ENCODE data around the gene MRPL52. TPM values are rescaled to one million over a fixed set of nuclear protein-coding genes. Genes with fewer than 3 reads are reported as not detected.

Gene MRPL52
- total and polyA plus RNA-seq, 12 donors = 90.1 to 300 (median 113) TPM

- intact Hi-C loops (cut with DNase I) = no loop called here
- ATAC-seq (no peak), DNase-seq (no peak)
- H3K4me1 ChIP-seq = peaks cover 0 to 31% (median 7%) of the 10 kb centered on the region in 9 donors
- H3K27me3 ChIP-seq = peaks cover 0 to 10% (median 3%) of the 10 kb centered on the region in 7 donors
- no peaks in the 10 kb centered on the region for H3K9me3 ChIP-seq
- 88 to 93% methylated on average over 7 of the region's 7 CpGs for WGBS, 2 donors
- TF ChIP-seq CTCF (IDR thresholded peaks at IDR 0.05) = no peak
- H3K36me3 ChIP-seq = peaks cover 0 to 7% (median 0%) of the 10 kb centered on the region in 9 donors
- H3K4me3 ChIP-seq = no peak overlapping the region
- no peak overlapping the region for H3K27ac ChIP-seq
Observed at GRCh38 chr14:22884076-22884737, 54.5 kb downstream of the MRPL52 start.

Other genes starting within 250 kb of the MRPL52 start
- gene DAD1, start 240.7 kb upstream of the MRPL52 start, total RNA-seq = 100 to 1,000 TPM; 115 to 182 (median 136) TPM
- 100 to 1,000 TPM in 1 of 2 donors, 10 to 100 TPM in 1; 82.4 to 420 TPM for gene DAD1, start 240.7 kb upstream of the MRPL52 start, polyA plus RNA-seq
- 10 to 100 TPM; 14.9 to 35.7 (median 22.7) TPM for gene ABHD4, start 231.6 kb upstream of the MRPL52 start, total RNA-seq
- gene ABHD4, start 231.6 kb upstream of the MRPL52 start, polyA plus RNA-seq = 10 to 100 TPM; 13.7 to 15.1 TPM
- gene OR6J1, start 185.5 kb upstream of the MRPL52 start, total RNA-seq = not detected
- not detected for gene OR6J1, start 185.5 kb upstream of the MRPL52 start, polyA plus RNA-seq
- gene OXA1L, start 63.2 kb upstream of the MRPL52 start, total RNA-seq = 100 to 1,000 TPM; 138 to 219 (median 189) TPM
- gene OXA1L, start 63.2 kb upstream of the MRPL52 start, polyA plus RNA-seq = 100 to 1,000 TPM; 143 to 146 TPM
- gene SLC7A7, start 14.5 kb upstream of the MRPL52 start, total RNA-seq = 10 to 100 TPM in 1 of 10 donors, 1 to 10 TPM in 9; 1.1 to 16.1 (median 2.8) TPM
- gene SLC7A7, start 14.5 kb upstream of the MRPL52 start, polyA plus RNA-seq = 1 to 10 TPM; 2.3 to 3.7 TPM
- 10 to 100 TPM; 13.6 to 43.3 (median 20.2) TPM for gene MMP14, start 6.7 kb downstream of the MRPL52 start, total RNA-seq
- gene MMP14, start 6.7 kb downstream of the MRPL52 start, polyA plus RNA-seq = 10 to 100 TPM; 24.8 to 27.4 TPM
- 100 to 1,000 TPM in 1 of 10 donors, 10 to 100 TPM in 9; 39.3 to 101 (median 50.9) TPM for gene LRP10, start 41.9 kb downstream of the MRPL52 start, total RNA-seq
- 10 to 100 TPM; 10.3 to 38.4 TPM for gene LRP10, start 41.9 kb downstream of the MRPL52 start, polyA plus RNA-seq
- under 1 TPM in 4 of 10 donors, not detected in 6; 0.14 to 0.25 (median 0.18) TPM for gene REM2, start 53.3 kb downstream of the MRPL52 start, total RNA-seq
- gene REM2, start 53.3 kb downstream of the MRPL52 start, polyA plus RNA-seq = under 1 TPM; 0.07 to 0.22 TPM
- 10 to 100 TPM; 27.8 to 58.1 (median 36.1) TPM for gene RBM23, start 89.3 kb downstream of the MRPL52 start, total RNA-seq
- 10 to 100 TPM; 24.0 to 30.1 TPM for gene RBM23, start 89.3 kb downstream of the MRPL52 start, polyA plus RNA-seq
- 10 to 100 TPM; 41.5 to 52.6 (median 48.2) TPM for gene PRMT5, start 99.5 kb downstream of the MRPL52 start, total RNA-seq
- gene PRMT5, start 99.5 kb downstream of the MRPL52 start, polyA plus RNA-seq = 10 to 100 TPM in 1 of 2 donors, 1 to 10 TPM in 1; 7.8 to 75.1 TPM
- 10 to 100 TPM; 13.2 to 30.9 (median 19.3) TPM for gene HAUS4, start 127.2 kb downstream of the MRPL52 start, total RNA-seq
- 10 to 100 TPM; 14.9 to 18.2 TPM for gene HAUS4, start 127.2 kb downstream of the MRPL52 start, polyA plus RNA-seq
- 10 to 100 TPM in 6 of 10 donors, 1 to 10 TPM in 4; 5.6 to 25.9 (median 11.1) TPM for gene AJUBA, start 152.7 kb downstream of the MRPL52 start, total RNA-seq
- gene AJUBA, start 152.7 kb downstream of the MRPL52 start, polyA plus RNA-seq = 1 to 10 TPM; 5.3 to 6.0 TPM
- 1 to 10 TPM; 3.2 to 6.2 (median 4.8) TPM for gene C14orf93, start 180.3 kb downstream of the MRPL52 start, total RNA-seq
- 1 to 10 TPM; 3.2 to 6.7 TPM for gene C14orf93, start 180.3 kb downstream of the MRPL52 start, polyA plus RNA-seq
- gene PSMB5, start 205.0 kb downstream of the MRPL52 start, total RNA-seq = 100 to 1,000 TPM; 111 to 141 (median 122) TPM
- gene PSMB5, start 205.0 kb downstream of the MRPL52 start, polyA plus RNA-seq = 100 to 1,000 TPM in 1 of 2 donors, 10 to 100 TPM in 1; 35.6 to 206 TPM
- not detected for gene PSMB11, start 212.3 kb downstream of the MRPL52 start, total RNA-seq
- not detected for gene PSMB11, start 212.3 kb downstream of the MRPL52 start, polyA plus RNA-seq
- gene CDH24, start 227.6 kb downstream of the MRPL52 start, total RNA-seq = 1 to 10 TPM in 7 of 10 donors, under 1 TPM in 3; 0.57 to 4.4 (median 1.3) TPM
- gene CDH24, start 227.6 kb downstream of the MRPL52 start, polyA plus RNA-seq = 1 to 10 TPM; 1.9 to 9.1 TPM